Astrocyte (in vitro differentiated cells and primary cell): ENCODE measurements around the gene CD226.

Experiments
- EZH2 ChIP-seq: IDR thresholded peaks from 2 replicates; pipeline ENCODE4 v1.6.1; 2012; ENCODE audit warnings: mild to moderate bottlenecking, low read length, inconsistent platforms; ENCODE audit not compliant: insufficient read depth
- TF ChIP-seq, protein P1 (sequence below): IDR thresholded peaks from 2 replicates; pipeline ENCODE4 v1.5.1; 2011; ENCODE audit warnings: low read depth, mild to moderate bottlenecking, inconsistent platforms, low read length, moderate library complexity; ENCODE audit not compliant: insufficient read depth

DNA sequence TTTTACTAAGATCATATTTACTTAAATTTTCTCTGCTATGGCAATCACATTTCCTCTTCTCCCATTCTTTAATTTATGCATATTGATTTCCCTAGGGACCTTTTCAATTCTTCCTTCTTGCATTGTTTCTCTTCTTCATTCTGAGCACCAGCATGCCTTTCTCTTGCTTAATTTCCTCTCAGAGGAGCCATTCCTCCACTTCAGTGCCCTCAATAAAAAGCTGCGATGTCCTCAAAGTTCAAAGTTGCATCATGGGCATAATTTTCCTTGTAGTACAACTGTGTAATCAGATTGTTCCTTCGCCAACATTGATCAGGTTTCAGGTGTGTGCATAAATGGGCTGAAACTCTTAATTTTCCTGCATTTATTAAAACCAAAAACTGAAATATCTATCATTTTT, 21.8 kb upstream of the CD226 start:
- TF ChIP-seq EZH2, result no peak
- TF ChIP-seq, protein P1, sequence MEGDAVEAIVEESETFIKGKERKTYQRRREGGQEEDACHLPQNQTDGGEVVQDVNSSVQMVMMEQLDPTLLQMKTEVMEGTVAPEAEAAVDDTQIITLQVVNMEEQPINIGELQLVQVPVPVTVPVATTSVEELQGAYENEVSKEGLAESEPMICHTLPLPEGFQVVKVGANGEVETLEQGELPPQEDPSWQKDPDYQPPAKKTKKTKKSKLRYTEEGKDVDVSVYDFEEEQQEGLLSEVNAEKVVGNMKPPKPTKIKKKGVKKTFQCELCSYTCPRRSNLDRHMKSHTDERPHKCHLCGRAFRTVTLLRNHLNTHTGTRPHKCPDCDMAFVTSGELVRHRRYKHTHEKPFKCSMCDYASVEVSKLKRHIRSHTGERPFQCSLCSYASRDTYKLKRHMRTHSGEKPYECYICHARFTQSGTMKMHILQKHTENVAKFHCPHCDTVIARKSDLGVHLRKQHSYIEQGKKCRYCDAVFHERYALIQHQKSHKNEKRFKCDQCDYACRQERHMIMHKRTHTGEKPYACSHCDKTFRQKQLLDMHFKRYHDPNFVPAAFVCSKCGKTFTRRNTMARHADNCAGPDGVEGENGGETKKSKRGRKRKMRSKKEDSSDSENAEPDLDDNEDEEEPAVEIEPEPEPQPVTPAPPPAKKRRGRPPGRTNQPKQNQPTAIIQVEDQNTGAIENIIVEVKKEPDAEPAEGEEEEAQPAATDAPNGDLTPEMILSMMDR, result no peak
